Renal pelvis (tissue), 4 donors: Measurements from ENCODE around the gene EPHX1. TPM values are rescaled to one million over a fixed set of nuclear protein-coding genes. Genes with fewer than 3 reads are reported as not detected.

Experiments used
- DNase-seq: peaks from one replicate; pipeline ENCODE4 v3.0.0-alpha.2; 2013
- polyA plus RNA-seq, 3 donors: library from polyadenylated mRNA; unstranded; fragments of 120-200 nt; gene quantifications; one replicate each; pipeline ENCODE4 v1.2.1, GENCODE V29; 2013; ENCODE audit not compliant: insufficient read length in 3 of 3

EPHX1 gene
- polyA plus RNA-seq, 3 donors: 57.2 to 58.9 (median 58.7) TPM

DNA sequence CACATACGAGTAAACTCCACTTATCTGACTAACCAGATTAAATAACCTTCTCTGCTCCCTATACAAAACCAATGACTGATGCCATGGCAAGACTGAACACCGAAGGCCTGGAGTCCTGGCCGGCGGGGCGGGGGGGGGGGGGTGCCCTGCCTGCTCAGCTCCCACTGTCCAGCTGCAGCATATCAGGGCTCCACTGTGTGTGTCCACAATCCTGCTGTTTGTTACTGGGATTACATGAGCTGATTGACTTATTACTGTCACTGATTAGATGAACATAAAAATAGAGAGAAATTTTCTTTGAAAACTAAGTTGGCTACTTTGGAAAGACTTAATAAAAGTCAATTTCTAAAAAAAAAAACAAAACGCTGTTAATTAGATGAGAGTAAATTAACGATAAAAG is 47.3 kb downstream of the EPHX1 start:
- no peak for DNase-seq

DNA sequence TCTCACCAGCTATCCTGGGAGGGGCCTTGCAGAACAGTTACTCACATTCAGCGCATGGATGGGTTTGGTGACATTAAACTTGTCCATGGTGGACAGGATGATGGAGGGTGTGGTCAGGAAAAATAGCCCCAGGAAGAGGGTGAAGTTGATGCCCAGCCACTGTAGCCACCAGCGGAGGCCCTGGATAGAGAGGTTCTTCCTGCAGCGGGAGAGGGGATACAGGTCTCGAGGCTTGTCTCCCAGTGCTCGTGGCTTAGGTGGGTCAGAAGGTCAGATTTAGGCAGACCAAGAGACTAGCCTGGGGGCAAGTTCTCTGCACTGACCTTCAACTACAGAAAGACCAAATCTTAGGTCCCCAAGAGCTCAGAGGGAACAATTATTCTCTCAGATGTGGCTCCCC is 49.2 kb downstream of the EPHX1 start:
- no peak for DNase-seq

DNA sequence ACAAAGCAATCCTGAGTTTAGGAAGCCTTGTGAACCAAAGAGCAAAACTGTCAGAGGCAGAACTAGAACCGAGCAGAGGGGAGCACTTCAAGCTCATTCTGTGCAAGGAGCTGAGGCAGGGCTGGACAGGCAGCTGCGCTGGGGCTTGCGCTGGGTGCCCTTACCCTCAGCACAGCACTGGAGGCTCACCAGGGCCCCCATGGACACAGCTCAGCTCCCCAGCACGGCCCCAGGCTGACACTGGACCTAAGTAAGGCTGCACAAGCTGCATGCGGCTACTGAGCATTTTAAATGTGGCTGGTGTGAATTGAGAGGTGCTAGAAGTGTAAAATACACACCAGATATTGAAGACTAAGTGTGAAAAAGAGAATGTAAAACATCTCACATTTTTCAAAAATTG is 50.2 kb downstream of the EPHX1 start:
- no peak for DNase-seq

DNA sequence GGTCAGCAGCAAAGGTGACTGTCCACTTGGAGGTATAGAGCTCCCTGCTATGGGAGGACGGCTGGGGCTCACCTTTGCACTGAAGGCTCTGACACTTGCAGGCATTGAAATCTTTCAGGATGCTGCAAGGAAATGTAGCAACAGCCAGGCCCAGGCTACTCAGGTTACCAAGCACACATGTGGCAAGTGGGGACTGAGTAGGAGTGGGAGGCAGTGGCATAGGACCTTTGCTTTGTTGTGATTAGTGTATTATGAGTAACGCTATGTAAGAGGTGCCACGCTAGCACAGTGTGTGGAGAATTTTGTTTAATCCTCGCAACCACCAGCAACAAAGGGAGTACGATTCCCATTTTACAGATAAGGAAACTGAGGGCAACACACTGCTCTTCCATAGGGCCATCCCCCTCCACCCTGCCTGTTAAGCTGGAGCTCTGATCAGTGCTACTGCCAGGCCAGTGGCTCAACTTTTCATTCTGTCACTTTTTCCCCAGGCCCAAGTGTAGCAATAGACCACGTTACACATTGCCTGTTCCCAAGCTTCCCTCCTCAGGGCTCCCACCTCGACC is 51.0 kb downstream of the EPHX1 start:
- DNase-seq: no peak

DNA sequence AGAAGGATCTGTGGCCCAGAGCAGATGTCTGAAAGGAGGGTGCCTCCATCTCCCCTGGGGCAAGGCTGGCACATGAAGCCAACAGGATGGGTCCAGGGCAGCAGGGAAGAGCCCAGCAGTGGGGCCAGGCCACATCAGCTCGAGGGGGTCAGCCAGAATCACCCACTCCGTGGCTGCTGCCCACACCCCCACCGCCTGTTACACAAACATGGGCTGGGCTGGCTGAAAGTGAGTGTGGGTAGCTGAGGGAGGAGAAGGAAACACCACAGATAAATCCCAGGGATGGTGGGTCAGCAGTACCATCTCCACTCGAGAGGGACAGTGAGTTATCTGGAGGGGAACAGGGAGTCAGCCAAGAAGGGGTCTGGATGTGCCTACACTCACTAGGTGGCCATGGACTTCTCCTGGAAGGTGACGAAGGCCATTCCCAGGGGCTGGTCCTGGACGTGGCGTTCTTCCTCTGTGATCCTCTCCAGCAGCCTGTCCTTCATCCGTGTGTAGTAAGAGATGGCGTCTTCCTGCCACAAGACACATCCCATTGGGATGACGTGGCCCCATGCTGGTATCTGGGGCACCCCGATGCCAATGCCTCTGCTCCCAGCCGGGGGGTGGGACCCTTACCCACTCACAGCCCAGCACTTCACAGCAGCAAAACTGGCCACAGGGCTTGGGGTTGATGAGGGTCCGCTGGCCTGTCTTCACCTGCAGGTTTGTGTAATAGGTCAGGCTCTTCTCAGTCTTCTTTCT is 52.1 kb downstream of the EPHX1 start:
- no peak for DNase-seq

DNA sequence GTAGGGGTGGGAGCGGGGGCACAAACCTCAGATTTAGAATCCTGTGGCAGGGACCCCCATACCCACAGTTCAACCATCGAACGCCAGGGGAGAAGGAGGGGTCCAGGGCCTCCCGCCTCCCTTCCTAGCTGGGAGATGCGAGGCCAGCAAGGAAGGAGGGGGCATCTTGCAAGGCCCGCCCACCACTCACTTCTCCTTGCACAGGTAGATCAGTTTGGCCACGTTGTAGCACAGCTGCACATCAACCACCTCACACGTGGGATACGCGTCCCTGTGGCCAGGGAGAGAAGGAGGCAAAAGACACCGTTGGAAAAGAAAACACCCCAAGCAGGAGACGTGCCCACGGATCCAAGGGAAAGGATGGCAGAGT is 52.6 kb downstream of the EPHX1 start:
- no peak for DNase-seq

DNA sequence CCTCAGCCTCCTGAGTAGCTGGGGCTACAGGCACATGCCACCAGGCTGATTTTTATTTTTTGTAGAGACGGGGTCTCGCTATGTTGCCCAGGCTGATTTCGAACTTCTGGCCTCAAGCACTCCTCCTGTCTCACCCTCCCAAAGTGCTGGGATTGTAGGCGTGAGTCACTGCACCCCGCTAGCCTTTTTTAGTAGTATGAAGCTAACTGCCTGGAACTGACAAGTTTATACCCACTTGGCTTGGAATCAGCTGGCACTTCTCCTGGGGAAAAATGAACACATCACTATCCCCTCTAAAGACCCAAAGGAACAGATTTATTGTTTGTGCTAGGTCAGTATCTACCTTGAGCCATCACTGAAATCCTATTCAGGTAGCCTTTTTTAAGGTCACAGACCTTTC is 53.2 kb downstream of the EPHX1 start:
- DNase-seq: no peak

DNA sequence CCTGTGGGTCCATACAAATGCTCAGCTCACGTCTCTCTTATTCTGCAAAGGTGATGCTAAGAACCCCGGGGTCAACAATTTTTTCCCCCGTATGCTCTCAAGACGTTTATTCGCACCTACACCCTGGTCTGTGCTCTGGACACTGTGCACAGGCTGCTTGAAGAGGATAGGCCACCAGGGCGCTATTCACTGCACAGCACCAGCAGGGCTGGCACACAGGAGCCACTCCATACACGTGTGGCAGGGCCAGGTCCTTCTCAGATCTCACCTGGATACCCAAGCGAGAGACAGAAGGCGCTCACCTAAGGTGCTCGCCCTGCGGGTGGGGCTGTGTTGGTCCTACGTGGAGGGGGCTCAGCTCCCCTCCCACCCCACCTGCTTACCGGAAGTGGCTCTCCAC is 55.6 kb downstream of the EPHX1 start:
- no peak for DNase-seq

DNA sequence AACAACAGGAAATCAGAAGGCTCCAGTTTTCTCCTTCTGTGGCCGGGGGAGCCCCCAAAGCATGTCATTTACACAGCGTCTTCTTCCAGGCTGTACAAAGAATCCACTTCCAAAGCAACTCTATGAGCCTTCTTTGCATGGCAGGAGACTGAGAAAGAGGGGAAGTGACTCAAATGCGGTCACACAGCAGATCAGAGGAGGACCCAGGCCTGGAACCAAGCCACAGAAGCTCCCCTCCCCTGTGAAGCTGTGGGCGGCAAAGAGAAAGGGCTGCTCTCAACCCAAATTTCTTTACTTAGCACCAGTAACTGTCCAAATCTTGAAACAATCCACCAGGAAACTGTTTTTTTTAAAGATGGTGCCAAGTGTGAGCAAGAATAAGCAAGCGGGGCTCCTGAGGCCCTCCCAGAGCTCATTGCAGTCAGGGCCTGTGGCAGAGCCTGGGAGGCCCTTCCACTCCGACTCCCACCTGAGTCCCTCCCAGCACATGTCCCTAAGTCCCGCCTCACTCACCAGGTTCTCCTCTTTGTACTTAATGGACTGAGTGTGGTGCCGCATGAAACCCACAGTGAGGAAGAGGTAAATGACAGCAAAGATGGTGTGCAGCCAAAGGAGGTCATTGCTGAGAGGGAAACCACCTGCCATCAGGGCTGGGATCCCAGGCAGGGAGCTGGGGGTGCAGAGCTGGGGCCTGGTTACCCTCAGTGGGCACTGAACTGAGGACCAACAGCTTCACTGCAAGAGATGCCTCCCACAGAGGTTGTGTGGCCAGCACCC is 56.3 kb downstream of the EPHX1 start:
- DNase-seq: no peak

DNA sequence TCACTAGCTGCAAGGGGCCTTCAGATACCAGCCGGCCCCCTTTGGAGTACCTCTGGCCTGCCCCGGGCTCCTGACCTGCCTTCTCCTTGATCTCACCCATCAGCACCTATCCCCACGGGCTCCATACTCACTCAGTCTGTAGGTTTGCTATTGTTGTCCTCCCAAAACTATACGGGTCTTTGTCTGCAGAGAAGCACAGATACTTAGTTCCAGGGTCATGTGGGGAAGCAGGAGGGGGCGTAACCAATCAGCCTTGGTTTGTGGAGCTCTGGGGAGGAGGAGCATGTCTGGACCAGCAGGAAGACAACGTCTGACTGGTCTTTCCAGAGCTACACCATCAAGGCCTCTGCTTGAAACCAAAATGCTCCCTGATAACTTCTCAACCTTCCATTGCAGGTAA is 57.1 kb downstream of the EPHX1 start:
- DNase-seq: no peak

DNA sequence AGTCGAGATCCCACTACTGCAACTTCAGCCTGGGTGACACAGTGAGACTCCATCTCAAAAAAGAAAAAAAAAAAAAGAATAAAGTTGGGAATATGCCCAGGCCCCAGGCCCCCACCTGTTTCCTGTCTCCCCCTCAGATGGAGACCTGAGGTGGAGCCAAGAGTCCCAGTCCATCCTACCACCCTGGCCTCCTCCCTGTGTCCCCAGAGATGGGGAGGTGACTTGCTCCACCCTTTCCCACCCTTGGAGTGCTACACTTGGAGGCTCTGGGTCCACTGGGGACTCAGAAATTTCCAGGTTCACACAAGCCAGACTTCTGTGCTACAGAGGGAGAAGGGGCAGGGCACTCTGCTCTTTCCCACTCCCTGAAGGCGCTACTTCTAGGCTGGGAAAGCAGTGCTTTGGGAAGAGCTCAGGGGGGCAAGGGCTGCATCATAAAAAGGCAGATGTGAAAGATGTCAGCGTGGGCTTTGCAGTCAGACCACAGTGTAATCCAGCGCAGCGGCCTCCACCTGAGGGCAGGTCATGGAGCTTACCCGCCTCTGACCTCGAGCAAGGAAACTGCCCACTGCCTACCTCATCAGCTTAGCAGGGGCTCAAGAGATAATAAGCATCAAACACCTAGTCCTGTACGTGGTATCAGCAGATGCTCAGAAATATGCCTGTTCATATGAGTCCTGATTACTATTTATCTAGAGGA is 58.9 kb downstream of the EPHX1 start:
- DNase-seq: no peak

DNA sequence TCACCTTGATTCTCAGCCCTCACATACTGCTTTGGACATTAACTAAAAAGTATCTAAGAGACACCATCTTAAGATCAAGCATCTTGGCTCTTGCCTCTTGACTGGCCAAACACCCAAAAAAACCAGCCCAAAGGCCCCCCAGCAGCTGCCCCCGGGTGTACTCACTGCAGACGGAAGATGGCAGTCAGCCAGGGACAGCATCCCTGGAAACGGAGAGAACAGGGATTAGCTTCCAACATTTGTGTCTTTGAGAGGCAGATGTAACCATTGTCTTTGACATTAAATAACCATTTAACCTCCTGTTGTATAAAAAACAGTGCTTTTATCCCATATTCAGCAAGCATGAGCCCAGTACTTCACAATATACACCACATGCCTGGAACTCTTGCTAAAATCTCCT is 61.0 kb downstream of the EPHX1 start:
- no peak for DNase-seq

DNA sequence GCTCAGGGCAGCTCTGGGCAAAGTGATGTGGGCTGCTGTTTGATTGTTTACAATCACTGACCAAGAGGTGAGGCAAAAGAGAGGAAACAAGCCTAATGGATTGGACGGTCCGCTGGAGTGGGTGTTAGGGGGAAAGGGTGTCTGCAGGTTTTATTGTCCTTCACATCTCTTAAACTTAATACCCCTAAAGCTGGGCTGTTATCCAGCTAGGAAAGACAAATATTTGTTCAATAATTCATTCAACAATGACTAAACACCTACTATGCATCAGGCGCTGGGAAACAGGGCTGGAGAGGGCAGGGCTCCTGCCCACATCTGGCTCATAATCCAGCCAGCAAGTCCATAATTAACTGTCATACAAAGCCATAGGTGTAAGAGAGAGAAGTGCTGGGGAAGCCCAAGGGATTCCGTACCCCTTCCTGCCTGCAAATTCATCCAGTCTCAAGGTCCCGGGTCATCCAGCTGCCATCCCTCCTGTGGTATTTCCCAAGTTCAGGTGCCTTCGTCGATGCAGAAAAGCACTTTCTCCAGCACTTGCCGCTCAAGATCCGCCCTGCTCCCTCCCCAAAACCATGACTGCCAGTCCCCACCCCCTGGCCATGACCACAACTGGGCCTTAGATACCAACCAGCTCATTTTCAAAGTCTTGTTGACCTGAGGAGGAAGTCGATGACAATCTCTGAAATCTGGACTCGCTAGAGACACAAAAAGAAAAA is 61.6 kb downstream of the EPHX1 start:
- DNase-seq: no peak

DNA sequence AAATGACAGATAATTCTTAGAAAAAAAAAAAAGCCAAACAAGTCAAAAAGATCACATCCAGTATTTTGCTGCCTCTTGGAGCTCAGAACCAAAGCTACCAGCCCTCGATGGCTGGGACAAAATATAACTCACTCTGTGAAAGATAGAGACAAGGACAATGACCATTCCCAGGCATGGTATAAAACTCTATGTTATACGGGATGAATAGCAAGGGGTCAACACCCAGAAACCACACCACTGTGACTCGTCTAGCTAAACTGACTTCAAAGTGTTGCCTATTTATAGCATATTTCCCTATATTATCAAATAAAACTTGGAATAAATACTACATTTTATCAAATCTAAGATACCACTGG is 62.1 kb downstream of the EPHX1 start:
- DNase-seq: no peak

DNA sequence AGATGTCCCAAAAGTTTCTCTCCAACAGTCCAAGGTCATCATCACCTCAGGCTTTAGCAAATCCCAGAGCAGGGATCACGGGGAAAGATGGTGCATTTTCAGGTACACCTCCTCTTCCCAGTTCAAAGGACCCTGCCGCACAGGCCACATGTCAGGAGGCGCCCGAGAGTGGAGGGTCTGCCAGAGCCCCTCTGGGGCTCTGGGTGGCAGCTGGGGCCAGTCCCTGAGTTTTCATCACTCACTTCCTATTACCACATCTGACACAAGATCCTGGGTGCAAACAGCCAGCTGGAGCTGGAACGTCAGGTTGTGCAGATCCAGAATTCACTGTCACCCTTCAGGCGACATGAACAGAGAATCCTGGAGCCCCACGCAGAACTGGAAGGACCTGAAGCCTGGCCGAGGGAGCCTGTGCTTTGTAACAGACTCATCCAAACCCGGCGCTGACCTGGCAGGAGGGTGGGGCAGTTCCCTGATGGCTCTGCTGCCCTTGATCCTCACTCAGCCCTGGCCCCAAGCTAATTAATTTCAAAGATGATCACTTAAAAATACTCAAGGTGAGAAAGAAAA is 63.4 kb downstream of the EPHX1 start:
- DNase-seq: no peak

DNA sequence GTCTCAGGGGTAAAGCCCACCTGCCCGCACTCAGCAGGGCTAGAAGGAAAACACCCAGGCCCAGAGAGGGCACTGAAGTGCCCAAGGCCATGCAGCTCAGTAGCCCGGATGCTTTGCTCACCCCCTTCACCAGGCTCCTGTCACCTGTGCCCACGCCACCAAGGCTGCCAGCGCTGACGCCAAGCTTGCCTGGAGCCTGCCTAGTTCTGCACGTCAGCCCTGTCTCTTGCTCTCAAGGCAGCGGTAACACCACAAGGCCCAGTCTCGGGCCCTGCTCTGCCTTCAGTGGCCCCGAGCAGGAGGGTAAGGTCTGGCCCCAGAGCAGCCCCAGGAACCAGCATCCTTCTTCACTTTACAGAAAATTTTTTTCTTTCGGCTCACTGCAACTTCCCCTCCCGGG is 64.5 kb downstream of the EPHX1 start:
- DNase-seq: no peak

DNA sequence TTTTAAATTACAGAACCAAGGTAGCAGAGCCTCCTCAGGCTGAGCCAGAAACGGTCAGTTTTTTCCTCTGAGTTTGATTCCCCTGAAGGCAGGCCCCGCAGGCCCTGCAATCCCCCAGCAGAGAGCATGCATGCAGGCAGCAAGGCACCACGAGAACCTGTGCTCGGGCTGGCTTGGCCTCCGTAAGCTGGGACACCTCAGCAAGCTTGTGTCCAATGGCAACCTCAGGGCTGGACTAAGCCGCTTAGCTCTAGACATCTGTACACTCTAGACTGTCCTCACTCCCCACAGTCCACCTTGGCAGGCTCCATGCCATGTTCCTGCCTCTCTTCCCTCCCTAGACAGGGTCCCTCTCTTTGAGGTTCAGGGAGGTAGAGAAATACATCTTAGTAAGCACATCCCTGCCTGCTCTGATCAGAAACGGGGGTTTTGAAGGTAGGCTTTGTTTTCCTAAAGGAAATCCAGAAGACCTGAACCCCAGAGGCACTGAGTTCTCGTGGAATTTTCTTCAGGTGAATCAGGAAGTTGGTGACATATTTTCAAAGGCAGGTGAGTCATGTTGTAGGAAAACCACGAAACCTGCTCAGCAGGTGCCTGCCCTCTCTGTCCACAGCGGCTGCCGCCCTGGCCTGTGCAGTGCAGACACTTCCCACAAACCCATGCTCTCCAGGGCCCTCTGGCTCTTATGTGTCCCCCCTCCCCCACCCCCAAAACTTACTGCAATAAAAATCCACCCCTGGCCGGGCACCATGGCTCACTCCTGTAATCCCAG is 65.3 kb downstream of the EPHX1 start:
- no peak for DNase-seq

DNA sequence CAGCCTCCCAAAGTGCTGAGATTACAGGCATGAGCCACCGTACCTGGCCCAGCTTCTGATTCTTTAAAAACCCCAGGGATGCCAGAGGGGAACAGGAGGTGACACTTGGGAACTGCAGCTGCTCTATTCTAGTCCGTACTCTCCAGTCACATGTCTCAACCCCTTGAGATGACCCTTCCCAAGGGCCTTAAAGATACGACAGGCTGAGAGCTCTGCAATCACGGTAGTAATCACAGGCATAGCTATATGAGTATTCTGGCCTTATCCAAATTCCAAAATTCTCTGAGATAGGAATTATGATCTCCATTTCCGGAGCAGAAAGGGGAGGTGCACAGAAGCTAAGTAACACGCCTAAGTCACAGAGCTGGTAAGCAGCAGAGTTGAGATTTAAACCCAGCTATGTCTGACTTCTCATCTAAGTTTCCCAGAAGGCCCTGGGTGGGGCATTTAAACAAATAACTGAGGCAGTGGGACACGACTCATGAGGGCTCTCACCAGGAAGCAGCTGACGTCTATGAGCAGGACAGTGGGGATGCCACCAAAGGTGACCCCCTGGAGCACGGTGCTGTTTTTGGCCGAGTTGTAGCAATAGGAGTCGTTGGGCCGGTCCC is 67.1 kb downstream of the EPHX1 start:
- no peak for DNase-seq

DNA sequence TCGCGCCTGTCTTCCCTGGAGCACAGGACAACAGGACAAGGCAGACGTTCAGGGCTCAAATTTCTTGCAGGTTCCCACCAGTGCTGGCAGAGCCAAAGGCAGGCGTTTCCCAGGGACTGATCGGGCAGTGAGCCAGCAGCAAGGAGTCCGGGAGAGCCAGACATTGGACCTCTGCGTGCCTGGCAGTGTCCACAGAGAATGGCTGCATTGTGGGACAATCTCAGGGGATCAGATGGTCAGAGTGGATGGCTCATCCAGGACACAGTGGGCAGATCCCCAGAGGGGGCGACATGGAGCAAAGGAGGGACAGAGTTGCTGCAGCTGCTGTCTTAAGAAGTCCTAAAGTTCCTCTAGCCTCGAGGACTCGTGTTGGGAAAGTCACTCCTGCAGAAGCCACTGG is 67.7 kb downstream of the EPHX1 start:
- no peak for DNase-seq

DNA sequence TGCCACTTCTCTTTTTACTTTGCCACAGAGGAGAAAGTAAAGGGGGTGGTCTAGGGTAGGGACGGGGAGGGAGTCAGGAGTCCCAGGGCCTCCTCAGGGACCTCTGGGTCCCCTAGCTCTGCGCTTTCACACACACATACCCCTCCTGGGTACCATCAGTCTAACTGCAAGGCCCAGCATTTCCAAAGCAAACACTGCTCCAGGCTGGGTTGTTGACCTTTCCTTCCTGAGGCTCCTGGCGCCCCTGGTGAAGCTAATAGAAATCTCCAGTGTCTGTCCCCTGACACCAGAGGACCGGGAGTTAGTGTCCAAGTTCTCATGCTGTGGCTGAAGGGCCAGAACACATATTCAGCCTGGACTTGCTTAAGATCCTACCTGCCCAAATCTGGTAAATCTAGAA is 68.4 kb downstream of the EPHX1 start:
- DNase-seq: no peak
